CD4-positive, alpha-beta T cell treated with Interleukin-15 for 4 hours (primary cell): ENCODE measurements around the gene MRPL10.
A peak's percentile ranks its signal among the peaks of the same experiment; 100 is the strongest.

Experiments
- DNase-seq: peaks from one replicate; pipeline ENCODE4 v3.0.0-alpha.2; 2020; ENCODE audit warnings: low spot score

Gene MRPL10

DNA sequence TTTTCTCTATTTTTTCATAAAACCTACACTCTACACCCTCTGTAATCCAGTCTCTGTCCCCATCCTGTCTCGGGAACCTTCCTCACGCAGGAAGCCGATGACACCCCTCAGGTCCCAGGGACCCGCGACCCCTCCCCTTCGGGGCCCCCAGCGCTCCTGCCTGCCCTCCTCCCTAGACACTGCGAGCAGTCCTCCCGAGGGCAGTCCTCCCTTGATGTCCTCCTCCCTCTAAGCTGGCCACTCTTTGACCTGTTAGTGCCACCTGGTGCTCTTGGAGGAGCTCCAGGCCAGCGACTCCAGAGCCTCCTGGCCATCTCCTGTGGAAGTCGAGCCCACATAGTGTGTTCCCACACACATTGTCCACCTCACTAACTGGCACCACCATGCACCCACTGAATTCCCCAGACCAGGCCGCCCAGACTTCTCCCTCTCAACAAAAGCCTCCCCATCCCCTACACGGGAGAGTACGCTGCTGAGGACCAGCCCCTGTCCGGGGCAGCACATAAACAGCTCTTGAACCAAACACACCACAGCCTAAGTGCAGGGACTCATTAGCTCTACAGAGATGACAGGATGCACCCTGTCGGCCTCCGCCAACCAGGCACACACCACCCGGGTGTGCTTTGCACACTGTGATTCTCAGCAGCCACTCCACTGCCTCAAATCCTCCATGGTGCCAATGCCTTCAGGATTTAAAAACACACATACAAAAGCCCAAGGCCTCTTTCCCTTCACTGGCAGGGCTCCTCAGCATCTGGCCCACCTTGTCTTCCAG is 19.0 kb downstream of the MRPL10 start:
- no peak for DNase-seq

DNA sequence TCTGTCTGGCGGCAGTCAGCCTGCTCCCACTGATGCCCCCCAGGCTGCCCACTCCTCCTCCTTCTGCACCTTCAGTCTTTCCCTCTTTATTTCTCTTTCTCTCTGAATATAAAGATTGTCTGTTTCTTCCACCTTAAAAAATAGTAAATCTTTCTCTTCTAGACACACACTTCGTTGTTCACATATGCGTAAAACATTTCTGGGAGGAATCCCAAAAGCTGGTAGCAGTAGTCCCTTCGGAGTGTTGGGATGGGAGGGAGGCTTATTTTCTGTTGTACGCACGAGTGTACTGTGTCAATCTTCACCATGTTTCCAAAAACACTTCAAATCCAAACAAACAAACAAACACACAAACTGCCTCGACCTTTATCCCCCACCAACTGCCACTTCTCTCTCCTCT is 19.6 kb downstream of the MRPL10 start:
- DNase-seq = no peak

DNA sequence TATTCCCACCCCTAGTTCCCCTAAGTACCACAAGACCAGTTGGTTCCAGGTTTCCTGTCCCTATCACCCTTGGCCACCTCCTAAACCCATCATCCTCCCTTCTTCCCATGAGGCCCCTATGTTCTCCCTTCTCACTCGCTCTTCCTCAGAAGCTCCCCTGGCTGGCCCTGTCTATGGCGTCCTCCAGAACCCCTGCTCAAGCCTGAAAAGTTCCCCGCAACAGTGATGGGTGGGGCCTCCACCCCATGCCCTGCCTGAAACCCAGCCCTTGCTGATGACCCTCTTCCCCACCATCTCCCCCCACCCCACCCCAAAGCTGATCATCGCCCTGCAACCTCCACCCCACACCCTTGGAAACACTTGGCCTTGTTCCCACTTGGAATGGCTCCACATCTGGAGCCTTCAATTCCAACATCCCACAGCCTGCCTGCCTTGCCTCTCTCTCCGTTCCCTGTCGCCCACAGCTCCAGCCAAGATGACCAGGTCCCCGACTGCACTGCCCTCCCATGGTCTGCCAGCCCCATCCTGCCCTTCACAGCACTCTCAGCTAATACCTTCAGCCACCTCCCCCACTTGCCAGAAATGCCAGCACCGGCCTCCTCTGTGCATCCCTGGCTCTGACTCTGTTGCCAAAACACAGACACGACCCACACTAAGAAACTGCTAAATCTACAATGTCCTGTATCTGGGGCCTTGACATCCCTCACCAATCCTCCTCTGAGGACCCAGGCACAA is 20.3 kb downstream of the MRPL10 start:
- DNase-seq = no peak

DNA sequence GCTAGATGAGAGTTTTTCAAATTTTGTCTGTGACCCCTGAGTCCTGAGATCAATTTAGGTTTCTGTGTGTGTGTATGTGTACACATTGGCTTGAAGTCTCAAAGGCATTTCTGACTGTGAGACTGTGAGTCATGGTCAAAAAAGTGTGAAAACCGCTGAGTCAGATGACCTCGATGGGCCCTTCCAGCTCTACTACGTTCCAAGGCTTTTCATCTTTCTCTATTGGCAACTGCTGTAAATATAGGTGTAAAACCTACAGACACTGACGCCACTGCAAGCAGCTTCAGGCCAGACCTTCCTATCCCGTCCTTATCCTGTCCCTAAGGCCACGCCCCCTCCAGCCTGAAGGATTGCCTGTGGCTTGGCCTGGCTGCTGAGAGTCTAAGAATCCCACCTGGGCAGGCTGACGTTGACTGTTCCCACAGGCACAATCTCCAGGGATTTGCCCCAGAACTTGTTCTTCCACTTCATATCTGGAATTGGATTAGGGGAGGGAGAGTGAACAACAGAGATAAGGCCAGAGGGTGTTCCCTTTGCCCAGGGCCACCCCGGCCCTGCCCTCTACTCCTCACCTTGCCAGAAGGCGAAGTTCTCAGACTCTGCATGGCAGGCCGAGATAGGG is 21.0 kb downstream of the MRPL10 start:
- DNase-seq = peak; percentile 59

DNA sequence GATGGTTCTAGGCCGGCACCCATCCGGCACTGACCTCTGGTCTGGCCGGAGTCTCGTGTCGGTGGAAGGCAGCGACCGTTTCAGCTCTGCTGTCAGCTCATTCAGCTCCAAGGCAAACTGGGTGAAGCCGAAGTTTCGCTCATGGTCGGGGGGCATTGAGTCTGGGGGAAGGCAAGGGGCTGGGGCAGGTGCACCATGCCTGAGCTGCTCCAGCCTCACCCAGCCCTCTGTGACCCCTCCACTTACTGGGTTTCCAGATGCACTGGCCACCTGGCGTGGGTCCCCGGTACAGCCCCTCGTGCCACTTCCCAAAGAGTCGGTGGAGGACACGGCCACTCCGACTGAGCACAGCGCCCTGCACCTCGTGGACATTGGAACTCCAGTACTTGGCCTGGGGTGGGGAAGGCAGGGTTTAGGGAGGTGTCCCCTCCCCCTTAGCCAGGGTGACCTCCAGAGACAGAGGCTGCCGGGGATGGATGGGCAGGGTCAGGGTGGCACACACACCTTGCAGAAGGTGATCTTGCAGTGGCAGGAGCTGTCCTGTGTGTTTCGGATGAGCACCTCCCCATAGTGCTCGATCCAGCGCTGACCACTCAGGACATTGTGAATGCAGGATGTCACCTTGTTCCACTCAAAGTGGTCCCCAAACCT is 22.4 kb downstream of the MRPL10 start:
- DNase-seq = no peak

DNA sequence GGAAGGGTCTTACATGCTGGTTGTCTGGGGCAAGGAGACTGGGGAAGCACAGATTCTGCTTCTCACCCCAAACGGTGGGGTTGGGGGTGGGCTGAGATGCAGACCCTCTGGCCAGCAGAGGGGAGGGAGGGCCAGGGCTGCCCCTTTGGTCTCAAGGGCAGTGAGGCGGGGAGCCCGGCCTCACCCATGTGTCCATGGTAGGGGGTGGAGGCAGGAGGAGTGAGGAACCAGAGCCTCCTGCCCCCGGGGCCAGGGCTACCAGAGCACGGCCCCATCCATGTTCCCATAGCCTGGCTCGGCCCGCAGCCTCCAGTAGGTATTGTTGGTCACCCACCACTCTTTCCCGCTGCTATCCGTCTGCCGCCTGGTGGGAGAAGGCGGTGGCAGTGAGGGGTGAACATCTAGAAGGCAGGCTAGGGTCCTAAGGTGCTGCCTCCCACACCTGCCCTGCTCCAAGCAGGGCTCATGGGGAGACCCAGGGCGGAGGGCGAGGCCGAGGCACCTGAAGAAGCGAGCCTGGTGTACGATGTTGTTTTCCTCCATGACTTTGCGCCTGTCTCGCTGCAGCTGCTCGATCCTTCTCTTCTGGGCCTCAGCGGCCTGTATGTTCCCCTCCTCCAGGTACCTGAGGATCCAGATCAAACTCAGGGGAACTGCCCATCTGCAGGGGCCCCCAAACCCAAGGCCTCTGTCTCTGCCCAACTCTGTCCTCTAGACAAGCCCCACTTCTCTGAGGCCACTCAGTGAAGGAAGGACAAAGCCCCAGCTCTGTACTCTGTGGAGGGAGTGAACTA is 23.1 kb downstream of the MRPL10 start:
- DNase-seq = no peak

DNA sequence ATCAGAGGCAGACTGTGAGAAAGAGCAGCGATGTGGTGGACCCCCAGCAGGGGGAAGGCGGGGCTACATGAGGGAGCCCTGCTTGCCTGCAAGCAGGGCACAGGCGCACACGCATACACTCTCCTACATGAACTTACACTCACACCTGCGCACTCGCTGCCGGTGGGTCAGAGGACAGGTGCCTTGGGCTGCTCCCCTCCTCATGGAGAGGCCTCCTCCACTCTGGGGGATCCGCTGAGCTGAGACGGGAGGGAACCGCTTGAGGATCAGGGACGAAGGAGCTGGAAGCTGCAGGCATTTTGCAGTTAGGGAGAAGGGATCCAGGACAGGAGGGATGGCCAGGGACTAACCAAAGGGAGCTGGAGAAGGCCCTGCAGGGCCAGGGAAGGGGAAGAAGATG is 23.9 kb downstream of the MRPL10 start:
- DNase-seq = no peak

DNA sequence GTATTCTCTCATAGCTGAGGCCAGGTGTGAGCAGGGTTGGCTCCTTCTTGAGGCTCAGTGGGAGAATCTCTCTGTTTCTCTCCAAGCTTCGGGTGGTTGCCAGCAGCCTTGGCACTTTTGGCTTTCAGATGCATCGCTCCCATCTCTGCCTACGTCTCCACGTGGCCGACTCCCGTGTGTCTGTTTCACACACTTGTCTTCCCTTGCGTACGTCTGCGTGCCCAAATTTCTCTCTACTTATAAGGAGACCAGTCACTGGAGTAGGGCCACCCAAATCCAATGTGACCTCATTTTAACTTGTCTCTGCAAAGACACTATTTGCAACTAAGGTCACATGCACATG is 24.5 kb downstream of the MRPL10 start:
- DNase-seq = no peak

DNA sequence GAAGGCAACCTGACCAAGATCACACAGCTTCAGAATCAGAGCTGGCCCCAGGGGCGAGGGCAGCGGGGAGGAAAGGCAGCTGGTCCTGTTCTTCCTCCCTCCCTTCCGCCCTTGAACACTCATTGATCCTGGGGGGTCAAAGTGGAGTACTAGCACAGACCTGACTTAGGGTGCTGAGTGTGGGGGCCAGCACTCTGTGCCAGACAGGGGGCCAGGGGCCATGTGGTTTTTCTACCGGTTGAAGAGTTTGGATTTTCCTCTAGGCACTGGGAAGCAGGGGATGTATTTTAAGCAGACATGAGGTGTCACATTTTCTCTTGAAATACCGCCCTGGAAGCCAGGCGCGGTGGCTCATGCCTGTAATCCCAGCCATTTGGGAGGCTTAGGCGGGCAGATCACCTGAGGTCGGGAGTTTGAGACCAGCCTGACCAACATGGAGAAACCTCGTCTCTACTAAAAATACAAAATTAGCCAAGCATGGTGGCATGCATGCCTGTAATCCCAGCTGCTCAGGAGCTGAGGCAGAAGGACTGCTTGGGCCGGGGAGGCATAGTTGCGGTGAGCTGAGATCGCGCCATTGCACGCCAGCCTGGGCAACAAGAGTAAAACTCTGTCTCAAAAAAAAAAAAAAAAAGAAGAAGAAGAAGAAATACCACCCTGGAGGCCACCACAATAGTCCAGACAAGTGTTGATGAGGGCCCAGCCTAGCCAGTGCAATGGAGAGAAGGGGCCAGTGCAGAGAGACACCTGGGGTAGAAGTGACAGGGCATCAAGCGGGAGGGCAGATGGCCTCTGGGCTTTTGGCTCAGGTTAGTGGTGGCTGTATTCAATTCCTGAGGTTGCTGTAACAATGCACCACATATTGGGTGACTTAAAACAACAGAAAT is 25.1 kb downstream of the MRPL10 start:
- DNase-seq = no peak

DNA sequence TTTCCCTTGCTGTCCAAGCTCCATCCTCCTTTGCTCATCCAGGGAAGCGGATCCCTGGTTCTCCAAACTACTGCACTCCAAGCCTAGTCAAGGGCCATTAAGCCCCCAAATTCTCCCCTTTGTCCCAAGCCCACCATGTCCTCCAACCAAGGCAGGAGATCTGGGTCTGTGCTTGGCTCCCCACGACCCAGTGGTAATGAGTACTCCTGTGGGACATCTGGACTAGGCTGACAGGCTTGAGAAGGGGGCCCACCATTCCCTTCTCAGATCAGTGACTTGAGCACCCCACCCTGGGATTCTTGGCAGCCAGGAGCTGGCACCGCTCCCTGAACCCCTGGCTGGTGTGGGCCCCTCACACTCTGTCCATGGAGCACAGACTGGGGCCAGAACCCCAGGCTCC is 26.9 kb downstream of the MRPL10 start:
- no peak for DNase-seq

DNA sequence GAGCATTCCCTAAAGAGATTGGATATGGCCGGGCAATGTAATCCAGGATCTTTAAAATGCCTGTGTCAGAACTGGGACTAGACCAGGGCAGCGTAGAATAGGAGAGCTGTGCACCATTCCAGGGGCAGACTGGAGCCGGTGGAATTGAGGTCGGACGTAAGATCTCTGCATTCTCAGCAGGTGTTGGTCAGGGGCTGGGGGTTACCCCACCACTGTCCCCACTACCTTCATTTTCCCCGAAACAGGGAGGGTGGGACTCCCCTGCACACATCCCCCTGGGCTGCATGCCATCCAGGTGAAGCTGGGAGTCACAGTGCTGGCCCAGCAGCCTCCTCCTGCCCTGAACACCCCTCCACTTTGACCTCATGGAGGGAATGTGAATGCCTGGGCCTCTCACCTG is 27.6 kb downstream of the MRPL10 start:
- DNase-seq = no peak

DNA sequence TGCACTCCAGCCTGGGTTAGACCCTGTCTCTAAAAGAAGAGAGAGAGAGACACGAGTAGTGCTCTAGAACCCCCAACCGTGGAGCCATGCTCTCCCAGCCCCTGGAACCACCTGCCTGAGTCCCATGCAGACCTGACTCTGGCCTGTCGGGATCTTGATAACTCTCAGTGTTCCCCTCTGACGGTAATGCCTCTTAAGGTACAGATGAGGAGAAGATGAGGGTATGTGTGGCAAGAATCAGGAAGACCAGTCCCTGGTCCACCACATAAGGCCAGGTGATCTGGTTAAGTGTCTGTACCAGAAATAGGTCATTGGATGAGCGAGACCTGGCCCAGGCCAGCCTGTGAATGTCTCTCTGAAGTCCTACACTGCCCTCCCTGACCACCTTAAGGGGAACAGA is 28.1 kb downstream of the MRPL10 start:
- no peak for DNase-seq

DNA sequence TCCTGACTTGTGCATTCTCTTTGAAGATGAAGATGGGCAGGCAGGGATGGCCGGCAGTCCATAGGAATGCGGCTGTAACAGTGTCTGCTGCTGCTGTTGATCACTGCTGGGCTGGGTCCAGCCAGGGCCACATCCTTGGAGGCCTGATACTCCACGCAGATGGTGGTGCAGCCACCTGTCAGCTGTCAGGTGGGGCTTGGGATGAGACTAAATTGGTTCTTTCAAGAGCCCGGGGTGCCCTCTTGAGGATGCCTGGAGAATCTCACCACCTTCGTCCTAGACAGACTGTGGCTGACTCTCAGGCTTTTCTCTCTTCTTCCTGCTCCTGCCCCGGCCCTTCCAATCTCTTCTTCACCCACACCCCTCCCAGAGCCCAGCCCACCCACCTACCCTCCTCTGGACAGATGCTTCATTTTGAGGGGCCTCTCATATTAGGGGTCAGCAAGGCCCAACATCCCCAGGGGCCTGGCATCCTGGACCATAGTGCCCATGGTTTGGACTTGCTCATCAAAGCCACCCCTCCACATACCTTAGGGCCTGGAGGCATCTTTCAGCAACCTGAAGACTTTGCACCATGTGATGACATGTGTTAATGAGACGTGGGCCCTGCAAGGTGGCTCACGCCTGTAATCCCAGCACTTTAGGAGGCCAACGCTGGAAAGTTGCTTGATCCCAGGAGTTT is 28.9 kb downstream of the MRPL10 start:
- DNase-seq = peak; percentile 68

DNA sequence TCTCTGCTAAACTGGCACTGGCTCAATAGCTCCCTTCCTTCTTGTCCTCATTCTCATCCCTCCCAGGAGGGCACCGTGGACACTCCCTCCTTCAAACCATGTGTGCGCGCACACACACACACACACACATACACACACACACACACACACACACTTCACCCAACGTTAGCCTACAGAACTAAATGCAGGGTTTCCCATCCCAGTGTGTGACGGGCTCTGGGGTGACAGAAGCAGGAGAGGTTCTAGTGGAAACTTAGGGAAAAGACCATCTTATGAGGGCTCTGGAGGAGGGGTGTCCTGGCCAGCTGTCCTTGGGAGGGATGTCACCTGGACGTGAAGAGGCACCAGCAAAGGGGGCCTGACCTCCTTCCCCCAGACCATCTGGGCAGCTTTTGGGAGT is 29.4 kb downstream of the MRPL10 start:
- no peak for DNase-seq

DNA sequence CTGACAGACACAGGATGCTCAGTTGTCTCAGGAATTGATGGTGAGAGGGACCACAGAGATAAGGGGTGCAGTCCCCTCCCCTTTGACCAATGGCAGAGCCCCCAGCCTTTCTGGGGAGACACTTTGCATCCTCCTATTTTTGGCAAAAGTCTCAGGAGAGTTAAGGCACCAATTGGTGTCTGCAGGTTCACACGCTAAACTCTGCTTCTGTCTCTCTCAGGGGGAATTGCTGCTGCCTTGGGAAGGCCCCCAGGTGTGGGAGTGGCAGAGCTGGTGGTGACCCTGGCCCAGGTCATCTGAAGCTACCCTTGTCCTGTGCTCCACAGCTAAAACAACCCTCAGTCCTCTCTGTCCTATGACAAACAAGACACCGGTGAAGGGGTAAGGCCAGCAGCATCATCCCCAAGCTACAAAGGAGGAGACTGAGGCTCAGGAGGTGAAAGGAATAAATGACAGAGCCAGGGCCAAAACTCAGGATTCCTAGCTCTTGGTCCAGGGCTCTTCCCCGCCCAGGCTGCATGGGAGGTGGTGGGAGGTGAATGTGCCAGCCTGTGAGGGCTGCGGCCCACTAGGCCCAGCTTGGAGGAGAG is 30.1 kb downstream of the MRPL10 start:
- DNase-seq = no peak

DNA sequence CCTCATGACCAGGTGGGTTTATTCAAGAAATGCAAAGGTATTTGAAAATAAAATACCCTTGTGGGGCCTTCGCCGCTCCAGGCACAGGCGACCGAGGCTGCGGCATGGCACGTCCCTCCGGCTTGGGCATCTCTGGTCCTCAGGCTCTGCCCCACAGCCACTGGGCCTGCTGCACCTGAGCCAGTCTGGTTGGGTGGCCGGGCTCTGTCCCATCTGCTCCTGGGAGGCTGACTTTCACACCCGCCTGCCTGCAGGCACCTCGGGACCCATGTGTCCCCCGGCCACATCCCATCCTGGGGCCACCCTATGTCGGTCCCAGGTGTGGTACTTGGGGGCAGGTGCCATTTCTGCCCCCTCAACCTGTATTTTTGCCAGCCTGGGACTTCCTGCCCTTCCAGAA is 30.7 kb downstream of the MRPL10 start:
- no peak for DNase-seq

DNA sequence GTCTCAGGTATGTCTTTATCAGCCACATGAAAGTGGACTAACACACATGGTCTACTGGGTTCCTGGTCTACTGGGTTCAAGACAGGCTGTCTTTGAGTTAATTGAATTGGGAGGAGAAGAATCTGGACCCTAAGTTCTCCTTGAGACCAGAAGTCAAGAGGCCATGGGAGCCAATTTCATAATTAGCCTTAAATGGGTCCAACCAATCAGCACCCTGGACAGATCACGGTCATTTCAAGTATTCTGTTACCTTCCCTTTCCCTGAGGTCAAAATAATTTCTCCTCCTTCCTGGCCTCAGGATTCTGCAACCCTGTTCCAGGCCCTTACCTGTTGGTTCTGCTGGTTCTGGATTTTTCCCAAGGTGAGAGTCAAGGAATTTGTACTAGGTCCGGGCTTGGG is 33.5 kb downstream of the MRPL10 start:
- no peak for DNase-seq

DNA sequence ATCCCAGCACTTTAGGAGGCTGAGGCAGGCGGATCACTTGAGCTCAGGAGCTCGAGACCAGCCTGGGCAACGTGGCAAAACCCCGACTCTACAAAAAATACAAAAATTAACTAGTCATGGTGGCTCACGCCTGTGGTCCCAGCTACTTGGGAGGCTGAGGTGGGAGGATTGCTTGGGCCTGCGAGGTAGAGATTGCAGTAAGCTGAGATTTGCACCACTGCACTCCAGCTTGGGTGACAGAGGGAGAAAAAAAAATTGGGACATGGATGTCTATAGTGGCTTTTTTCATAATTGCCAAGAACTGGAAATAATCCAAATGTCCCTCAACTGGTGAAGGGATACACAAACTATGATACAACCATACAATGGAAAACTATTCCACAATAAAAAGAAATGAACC is 38.4 kb downstream of the MRPL10 start:
- no peak for DNase-seq

DNA sequence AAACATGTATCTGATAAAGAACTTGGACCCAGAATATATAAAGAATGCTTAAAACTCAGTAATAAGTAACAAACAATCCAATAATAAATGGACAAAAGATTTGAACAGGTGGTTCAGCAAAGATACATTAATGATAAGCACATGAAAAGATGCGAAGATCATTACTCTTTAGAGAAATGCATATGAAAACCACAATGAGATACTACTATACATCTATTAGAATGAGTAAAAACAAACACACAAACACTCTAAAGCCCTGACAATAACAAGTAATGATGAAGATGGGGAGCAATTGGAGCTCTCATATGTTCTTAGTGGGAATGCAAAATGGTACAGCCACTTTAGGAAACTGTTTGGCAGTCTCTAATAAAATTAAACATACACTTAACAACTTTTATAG is 38.9 kb downstream of the MRPL10 start:
- no peak for DNase-seq

DNA sequence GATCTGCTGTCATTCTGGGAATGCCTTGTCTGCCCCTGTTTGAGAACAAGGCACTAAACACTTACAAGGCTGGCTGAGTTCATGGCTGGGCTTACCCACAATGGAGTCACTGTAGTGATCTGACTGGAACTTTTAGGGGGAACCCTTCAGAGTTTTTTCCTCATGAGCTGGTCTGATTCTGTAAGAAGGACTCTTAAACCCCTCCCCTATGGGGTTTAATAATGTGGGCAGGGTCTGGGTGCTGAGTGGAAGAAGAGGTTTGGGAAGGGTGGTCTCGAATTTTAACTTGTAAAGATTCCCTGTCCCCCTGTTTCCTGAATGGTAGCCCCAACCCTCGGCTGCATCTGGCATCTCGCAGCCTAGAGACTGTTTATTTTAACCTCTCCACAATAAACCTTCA is 40.3 kb downstream of the MRPL10 start:
- no peak for DNase-seq
